DLD1 (cell line): ENCODE results near the gene CEBPE.

Experiments used
- in situ Hi-C: cut with HindIII; loops from 2 replicates; pipeline ENCODE4 v1.10.0; 2017; ENCODE audit warnings: low sequenced_read_pairs

The CEBPE gene

GRCh38 chr14:23118506-23119362 lies at the start of gene CEBPE:
Gene CEBPE, minus strand, starts transcription at chr14:23119255. Its CDS starts 164 bp downstream, at chr14:23119091.
- in situ Hi-C loops = no loop called here

- in situ Hi-C loops = no loop called here
Observed at GRCh38 chr14:23168246-23168645, 49.2 kb upstream of the CEBPE start.

- in situ Hi-C loops = no loop called here
Observed at GRCh38 chr14:23167116-23167847, 48.2 kb upstream of the CEBPE start.

- in situ Hi-C loops = no loop called here
Observed at GRCh38 chr14:23164949-23165348, 45.9 kb upstream of the CEBPE start.

GRCh38 chr14:23164250-23164649 lies 45.2 kb upstream of the CEBPE start:
- in situ Hi-C loops = no loop called here

- in situ Hi-C loops = no loop called here
Observed at GRCh38 chr14:23163830-23164229, 44.8 kb upstream of the CEBPE start.

- in situ Hi-C loops = no loop called here
Observed at GRCh38 chr14:23162800-23163199, 43.7 kb upstream of the CEBPE start.

GRCh38 chr14:23162005-23162404 lies 43.0 kb upstream of the CEBPE start:
- in situ Hi-C loops = no loop called here

GRCh38 chr14:23160924-23161522 lies 42.0 kb upstream of the CEBPE start:
- in situ Hi-C loops = no loop called here

- in situ Hi-C loops = no loop called here
Observed at GRCh38 chr14:23159532-23159931, 40.5 kb upstream of the CEBPE start.

- in situ Hi-C loops = no loop called here
Observed at GRCh38 chr14:23158779-23159178, 39.7 kb upstream of the CEBPE start.

- in situ Hi-C loops = no loop called here
Observed at GRCh38 chr14:23154964-23155587, 36.0 kb upstream of the CEBPE start.

- in situ Hi-C loops = no loop called here
Observed at GRCh38 chr14:23153851-23154796, 35.1 kb upstream of the CEBPE start.

GRCh38 chr14:23151342-23151741 lies 32.3 kb upstream of the CEBPE start:
- in situ Hi-C loops = no loop called here

- in situ Hi-C loops = no loop called here
Observed at GRCh38 chr14:23149745-23150144, 30.7 kb upstream of the CEBPE start.

GRCh38 chr14:23148591-23149249 lies 29.7 kb upstream of the CEBPE start:
- in situ Hi-C loops = no loop called here

GRCh38 chr14:23147676-23148075 lies 28.6 kb upstream of the CEBPE start:
- in situ Hi-C loops = no loop called here

- in situ Hi-C loops = no loop called here
Observed at GRCh38 chr14:23146980-23147379, 27.9 kb upstream of the CEBPE start.

GRCh38 chr14:23146351-23146910 lies 27.4 kb upstream of the CEBPE start:
- in situ Hi-C loops = no loop called here
